ENCODE results near the gene TMSB4X.
"Not testable (repeated sequence)": the region's sequence is repeated elsewhere in the genome, so short reads cannot be mapped to it uniquely, and the experiment has no call there.

Gene TMSB4X

DNA sequence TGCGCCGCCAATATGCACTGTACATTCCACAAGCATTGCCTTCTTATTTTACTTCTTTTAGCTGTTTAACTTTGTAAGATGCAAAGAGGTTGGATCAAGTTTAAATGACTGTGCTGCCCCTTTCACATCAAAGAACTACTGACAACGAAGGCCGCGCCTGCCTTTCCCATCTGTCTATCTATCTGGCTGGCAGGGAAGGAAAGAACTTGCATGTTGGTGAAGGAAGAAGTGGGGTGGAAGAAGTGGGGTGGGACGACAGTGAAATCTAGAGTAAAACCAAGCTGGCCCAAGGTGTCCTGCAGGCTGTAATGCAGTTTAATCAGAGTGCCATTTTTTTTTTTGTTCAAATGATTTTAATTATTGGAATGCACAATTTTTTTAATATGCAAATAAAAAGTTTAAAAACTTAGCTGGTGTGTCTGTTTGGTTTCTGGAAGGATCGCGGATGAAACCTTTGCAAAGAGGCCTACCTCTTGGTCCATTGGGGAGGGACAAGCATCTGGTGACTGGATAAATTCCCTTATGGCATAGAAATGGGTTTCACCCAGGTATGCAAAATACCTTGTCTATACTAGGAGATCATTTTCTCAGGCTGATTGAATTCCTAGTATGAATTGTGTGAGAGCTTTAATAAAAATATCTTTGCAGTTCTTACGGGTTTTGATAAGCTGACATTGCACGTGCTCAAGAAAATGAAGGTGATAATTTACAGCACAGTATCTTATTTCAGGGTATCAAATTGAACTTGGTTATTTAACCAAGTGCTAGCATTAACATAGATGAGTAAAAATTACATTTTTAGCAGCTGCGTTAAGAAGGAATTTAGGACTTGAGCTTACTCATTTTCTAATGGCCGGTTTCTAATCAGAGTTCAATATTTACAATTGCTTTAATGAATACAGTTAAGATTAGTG is 2.2 kb downstream of the TMSB4X start:
- DNase-seq (ENCODE audit: low read depth): not testable (repeated sequence)

DNA sequence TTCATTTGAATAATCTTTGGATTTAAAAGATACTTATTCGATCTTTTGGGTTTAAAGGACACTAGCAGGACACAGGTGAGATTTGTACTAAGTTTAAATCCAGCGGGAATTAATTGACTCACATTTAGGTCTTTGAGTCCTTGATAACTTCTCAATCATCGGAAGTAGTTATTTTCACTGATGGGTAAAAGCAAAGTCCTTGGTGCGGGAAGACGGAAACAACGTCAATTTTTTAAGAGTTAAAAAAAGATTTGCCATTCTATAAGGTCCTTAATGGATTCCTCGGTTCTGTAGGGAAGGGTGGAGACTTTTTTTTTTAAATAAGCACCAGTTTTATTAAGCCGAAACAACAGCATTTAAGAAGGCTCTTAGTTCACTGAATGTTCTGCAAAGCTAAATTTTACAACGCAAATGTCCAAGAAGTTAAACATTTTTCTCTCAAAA is 2.9 kb downstream of the TMSB4X start:
- no peak for DNase-seq (ENCODE audit: low read depth)

- no peak for DNase-seq (ENCODE audit: low read depth)
These were observed 3.5 kb downstream of the TMSB4X start for GRCh38 chrX:12978205-12979025.

- DNase-seq (ENCODE audit: low read depth): no peak
These were observed 4.2 kb downstream of the TMSB4X start for GRCh38 chrX:12979026-12979607.

DNA sequence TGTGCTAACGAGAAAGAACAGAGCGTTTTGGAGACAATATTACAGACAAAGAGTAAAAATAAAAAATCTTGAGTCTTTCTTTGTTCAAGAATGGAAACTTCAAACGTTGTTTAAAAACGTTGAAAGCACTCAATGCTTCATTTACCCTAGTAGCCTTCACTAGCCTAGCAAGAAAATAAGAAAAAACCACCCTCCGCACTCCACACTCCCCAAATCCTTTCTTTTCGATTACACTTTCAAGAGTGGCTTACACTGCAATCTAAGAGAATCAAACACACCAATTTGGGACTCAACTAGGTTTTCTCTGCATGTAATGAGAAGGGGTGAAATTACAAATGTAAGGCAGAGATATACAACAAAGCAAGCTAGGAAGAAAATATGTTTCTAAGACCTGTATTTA is 4.7 kb downstream of the TMSB4X start:
- no peak for DNase-seq (ENCODE audit: low read depth)

- DNase-seq (ENCODE audit: low read depth): not testable (repeated sequence)
These were observed 5.1 kb downstream of the TMSB4X start for GRCh38 chrX:12980039-12980438.

DNA sequence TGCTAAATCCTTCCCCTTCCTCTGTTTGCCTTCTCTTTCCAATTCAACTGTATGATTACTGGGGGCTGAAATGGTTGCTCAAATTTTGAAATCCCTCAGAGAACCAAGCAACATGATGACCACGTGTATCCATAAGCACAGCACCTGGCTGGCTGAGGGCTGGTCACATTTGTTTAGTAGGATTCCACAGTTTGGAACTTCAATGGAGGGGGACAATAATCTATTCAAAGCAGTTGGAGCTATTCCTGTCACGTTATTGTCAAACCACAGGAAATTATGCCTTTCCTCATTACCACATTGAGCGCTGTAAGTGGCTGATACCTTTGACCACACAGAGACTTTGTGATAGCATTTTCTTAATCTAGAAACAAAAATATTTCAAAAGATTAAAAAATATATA is 7.0 kb downstream of the TMSB4X start:
- DNase-seq (ENCODE audit: low read depth): no peak

DNA sequence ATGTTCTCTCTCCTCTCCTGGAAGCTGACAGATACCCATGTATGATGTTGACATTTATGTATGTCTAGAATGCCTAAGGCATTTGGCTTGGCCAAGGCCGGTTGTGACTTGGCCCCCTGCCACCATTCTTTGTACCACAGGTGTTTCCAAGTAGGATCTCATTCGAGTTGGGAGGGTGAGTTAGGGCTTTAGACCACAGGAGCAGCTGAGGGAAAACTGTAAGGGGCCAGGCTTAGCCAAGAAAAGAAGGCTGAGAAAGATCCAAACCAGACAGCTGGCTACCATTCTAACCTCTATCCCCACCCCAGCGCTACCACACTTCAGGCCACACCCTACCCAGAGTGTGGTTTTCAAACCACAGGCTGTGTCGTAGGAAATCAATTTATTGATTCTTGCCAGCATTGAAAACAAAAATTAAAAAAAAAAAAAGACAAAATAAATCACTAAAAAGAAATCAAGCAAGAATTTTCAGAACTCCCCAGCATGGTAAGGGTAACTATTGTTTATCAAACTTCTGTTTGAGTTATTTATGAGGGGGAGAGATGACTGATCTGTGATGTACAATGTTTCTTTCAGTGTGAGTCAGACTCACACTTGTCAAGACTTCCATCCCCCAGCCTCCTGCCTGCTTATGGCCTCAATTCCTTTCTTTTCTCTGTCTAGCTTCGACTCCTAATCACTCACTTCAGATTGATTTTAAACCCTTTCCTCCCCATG is 9.9 kb downstream of the TMSB4X start:
- DNase-seq (ENCODE audit: low read depth): no peak

- no peak for DNase-seq (ENCODE audit: low read depth)
These were observed 10.4 kb downstream of the TMSB4X start for GRCh38 chrX:12985331-12985730.

DNA sequence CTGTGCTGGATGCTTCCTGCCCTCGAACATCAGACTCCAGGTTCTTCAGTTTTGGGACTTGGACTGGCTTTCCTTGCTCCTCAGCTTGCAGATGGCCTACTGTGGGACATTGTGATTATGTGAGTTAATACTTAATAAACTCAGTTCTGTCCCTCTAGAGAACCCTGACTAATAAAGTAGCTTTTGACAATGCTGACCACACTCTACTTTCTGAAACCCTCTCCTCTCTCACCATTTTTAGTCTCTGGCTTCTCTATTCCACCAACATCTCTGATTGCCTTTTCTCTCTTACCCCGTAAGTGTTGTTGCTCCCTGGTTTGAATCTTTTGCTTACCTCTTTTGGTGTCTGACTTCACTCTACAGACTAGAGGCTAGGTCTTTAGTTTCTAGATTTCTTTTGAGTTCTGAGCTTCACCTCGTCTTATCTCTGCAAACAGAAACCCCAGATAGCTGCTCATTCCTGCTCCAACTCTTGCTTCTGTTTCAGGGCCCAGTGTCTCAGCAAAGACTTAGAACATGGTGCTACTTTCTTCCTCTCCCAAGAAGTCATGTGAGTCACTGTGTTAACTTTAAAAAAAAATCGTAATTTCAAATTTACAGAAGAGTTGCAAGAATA is 11.4 kb downstream of the TMSB4X start:
- DNase-seq (ENCODE audit: low read depth): no peak

DNA sequence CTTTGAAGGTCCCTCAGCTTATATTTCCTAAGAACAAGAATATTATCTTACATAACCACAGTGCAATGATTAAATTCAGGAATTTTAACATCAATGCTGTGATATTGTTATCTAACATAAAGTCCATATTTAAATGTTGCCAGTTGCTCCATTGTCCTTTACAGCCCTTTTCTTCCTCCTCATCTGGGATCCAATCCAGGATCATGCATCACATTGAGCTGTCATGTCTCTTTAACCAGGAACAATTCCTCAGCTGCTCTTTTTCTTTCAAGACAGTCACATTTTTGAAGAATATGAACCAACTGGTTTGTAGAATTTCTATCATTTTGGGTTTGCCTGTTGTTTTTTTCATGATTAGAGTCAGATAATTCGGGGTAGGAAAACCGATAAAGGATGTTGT is 12.0 kb downstream of the TMSB4X start:
- DNase-seq (ENCODE audit: low read depth): no peak

DNA sequence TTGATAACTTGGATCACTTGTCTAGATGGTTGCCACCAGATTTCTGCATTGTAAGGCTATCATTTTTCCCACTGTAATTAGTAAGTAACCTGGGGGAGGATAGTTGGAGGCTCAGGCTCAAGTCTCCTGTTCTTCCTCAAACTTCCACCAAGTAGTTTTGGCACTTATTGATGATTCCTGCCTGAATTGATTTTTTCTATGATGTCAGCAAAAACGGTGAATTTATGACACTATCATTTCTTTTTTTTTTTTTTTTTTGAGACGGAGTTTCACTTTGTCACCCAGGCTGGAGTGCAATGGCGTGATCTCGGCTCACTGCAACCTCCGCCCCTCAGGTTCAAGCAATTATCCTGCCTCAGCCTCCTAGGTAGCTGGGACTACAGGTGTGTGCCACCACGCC is 12.4 kb downstream of the TMSB4X start:
- no peak for DNase-seq (ENCODE audit: low read depth)

DNA sequence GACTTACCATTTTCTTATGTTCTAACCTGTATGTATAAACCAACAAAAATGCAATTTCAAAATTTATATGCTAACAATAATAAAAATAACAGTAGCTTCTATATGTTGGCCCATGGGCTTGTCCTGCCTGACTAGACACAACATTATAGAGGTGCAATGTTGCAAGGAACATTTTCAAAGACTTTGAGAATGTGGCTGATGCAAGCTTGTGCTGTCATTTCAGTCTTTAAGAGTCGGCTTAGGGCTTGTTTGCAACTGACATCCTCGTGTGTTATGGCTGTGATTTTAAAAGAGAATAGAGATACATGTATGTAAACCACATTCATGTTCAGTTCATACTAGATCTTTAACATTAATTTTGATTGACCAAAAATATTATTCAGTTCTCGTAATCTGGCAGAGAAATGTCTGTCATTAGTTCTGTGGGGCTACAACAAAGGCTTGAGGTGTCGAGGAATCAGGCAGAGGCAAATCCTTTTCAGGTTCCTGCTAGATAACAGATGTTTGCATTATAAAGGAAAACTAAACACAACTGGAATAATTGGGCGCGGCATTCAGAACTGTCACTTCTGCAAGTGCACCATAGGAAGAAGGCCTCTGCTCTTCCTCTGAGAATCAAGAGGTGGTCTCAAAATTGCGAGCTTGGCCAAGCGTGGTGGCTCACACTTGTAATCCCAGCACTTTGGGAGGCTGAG is 13.1 kb downstream of the TMSB4X start:
- no peak for DNase-seq (ENCODE audit: low read depth)

- DNase-seq (ENCODE audit: low read depth): no peak
These were observed 13.9 kb downstream of the TMSB4X start for GRCh38 chrX:12988797-12989196.

DNA sequence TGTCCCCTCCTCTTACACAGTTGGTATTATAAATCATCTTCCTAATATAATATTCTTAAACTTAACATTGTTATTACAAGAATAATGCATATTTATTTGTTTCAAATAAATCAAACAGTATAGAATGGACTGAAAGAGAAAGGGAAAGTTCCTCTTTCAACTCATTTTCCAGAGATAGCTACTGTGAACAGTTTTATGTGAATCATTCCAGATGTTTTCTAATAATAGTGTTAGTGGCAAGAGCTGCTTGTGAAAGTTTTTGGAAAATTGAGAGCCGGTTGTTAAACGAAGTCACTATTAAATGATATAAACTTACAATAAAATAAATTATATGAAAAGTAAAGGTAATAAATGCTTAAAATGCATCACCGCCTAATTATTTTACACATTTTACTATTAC is 14.6 kb downstream of the TMSB4X start:
- no peak for DNase-seq (ENCODE audit: low read depth)

- no peak for DNase-seq (ENCODE audit: low read depth)
These were observed 16.7 kb downstream of the TMSB4X start for GRCh38 chrX:12991575-12991974.

DNA sequence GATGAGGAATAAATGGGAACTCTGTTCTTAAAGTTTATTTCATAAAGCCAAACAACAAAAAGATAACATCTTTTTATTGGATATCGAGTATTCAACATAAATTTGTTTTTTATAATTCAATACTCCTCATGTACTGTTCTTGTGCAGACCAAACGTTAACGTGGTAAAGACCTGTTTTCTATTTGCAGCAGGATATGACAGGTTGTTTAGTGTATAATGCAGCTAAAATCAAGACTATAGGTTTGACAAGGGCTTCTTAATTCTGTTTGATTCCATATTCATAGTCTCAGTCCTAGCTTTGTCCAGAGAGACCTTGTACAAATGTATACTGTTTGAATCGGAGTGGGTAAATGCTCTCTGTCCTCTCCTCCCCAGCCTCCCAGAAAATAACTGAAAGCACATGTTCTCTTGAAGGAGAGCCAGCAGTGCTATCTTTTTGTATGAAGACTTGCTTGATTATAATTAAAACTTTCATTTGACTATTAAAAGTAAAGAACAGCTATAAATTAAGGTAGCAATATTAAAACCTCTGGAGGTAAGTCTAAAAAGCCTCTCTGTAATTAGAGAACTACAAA is 17.7 kb downstream of the TMSB4X start:
- DNase-seq (ENCODE audit: low read depth): no peak

GRCh38 chrX:12993826-12994225 is 18.9 kb downstream of the TMSB4X start:
- no peak for DNase-seq (ENCODE audit: low read depth)

GRCh38 chrX:12994321-12994720 is 19.4 kb downstream of the TMSB4X start:
- DNase-seq (ENCODE audit: low read depth): no peak

GRCh38 chrX:12996934-12997435 is 22.1 kb downstream of the TMSB4X start:
- no peak for DNase-seq (ENCODE audit: low read depth)

Measured in stimulated activated CD8-positive, alpha-beta memory T cell treated with anti-CD3 and anti-CD28 coated beads, Interleukin-7, amount 100 ng/mL, for 24 hours (primary cell).